Spleen (tissue), 7 donors: ENCODE measurements around the gene MEF2A.

Experiments
- CTCF ChIP-seq, 11 experiments: fragments of 200-600 bp in 7 of 11; fragments of 450-650 bp in 4 of 11; sonication (generic) in 4 of 11; IDR thresholded peaks in 8 of 11; conservative IDR thresholded peaks in 3 of 11; 1 replicate in 7 of 11; 2 replicates in 4 of 11; pipeline versions ENCODE4 v1.4.0 to v1.8.0; 2016 to 2021; ENCODE audit warnings: antibody characterized with exemption in 11 of 11, inconsistent platforms in 4 of 11, mild to moderate bottlenecking in 1 of 11
- POLR2A ChIP-seq, 3 donors: fragments of 450-650 bp; IDR thresholded peaks; one replicate each; pipeline ENCODE4 v1.5.1; 2017; ENCODE audit warnings: antibody characterized with exemption in 3 of 3, mild to moderate bottlenecking in 1 of 3
- POLR2AphosphoS5 ChIP-seq, 3 donors: sonication (generic); formaldehyde crosslinking; IDR thresholded peaks; one replicate each; pipeline ENCODE4 v1.5.1; 2017; ENCODE audit warnings: antibody characterized with exemption in 3 of 3
- donor health status: DM: no; HTN: no; CAD: no; lungs with moderate emphysema.
- donor health status: DM: no; HTN: no; CAD: no.
- donor health status: DM: no; HTN: no; CAD: no.

GRCh38 chr15:99662903-99663302 lies 97.1 kb downstream of the MEF2A start:
- TF ChIP-seq CTCF (IDR thresholded peaks at IDR 0.05 in 8 of 11, conservative IDR thresholded peaks at IDR 0.05 in 3 of 11): no peak
- TF ChIP-seq POLR2A (IDR thresholded peaks at IDR 0.05): no peak
- no peak for TF ChIP-seq POLR2AphosphoS5 (IDR thresholded peaks at IDR 0.05)
